HepG2 (cell line): Measurements from ENCODE around the gene CORO7. TPM values are rescaled to one million over a fixed set of nuclear protein-coding genes. Genes with fewer than 3 reads are reported as not detected.

ENCODE experiments used
- BRCA1 ChIP-seq: sonication (generic); formaldehyde crosslinking; IDR thresholded peaks from 2 replicates; pipeline ENCODE4 v1.4.0; 2020; ENCODE audit warnings: missing genetic modification reagents
- HMG20B ChIP-seq: conservative IDR thresholded peaks from 2 replicates; pipeline ENCODE4 v1.6.1; 2016; ENCODE audit warnings: missing genetic modification reagents, missing compliant biosample characterization
- KDM2A ChIP-seq: sonication (generic); formaldehyde crosslinking; IDR thresholded peaks from 2 replicates; pipeline ENCODE4 v1.4.0; 2020; ENCODE audit warnings: low read depth, missing genetic modification reagents, borderline replicate concordance
- PHF8 ChIP-seq: sonication (generic); formaldehyde crosslinking; IDR thresholded peaks from 2 replicates; pipeline ENCODE4 v1.5.0; 2020; ENCODE audit warnings: missing genetic modification reagents
- STAT5B ChIP-seq: sonication (generic); formaldehyde crosslinking; IDR thresholded peaks from 2 replicates; pipeline ENCODE4 v1.4.0; 2020; ENCODE audit warnings: missing genetic modification reagents
- ZFP37 ChIP-seq: sonication (generic); formaldehyde crosslinking; IDR thresholded peaks from 2 replicates; pipeline ENCODE4 v1.4.0; 2020; ENCODE audit warnings: missing genetic modification reagents, borderline replicate concordance
- ZNF207 ChIP-seq: fragments of 450-650 bp; IDR thresholded peaks from 2 replicates; pipeline ENCODE4 v1.6.1; 2016; ENCODE audit warnings: antibody characterized with exemption, borderline replicate concordance
- ZNF263 ChIP-seq: sonication (generic); formaldehyde crosslinking; IDR thresholded peaks from 2 replicates; pipeline ENCODE4 v1.4.0; 2020; ENCODE audit warnings: missing genetic modification reagents
- ZNF430 ChIP-seq: sonication (generic); formaldehyde crosslinking; IDR thresholded peaks from 2 replicates; pipeline ENCODE4 v1.9.0; 2021; ENCODE audit warnings: mild to moderate bottlenecking, missing genetic modification reagents
- ZNF670 ChIP-seq: sonication (generic); formaldehyde crosslinking; IDR thresholded peaks from 2 replicates; pipeline ENCODE4 v1.8.0; 2022; ENCODE audit warnings: mild to moderate bottlenecking, missing genetic modification reagents, borderline replicate concordance
- ZNF724P ChIP-seq: sonication (generic); formaldehyde crosslinking; IDR thresholded peaks from 2 replicates; pipeline ENCODE4 v1.8.0; 2022; ENCODE audit warnings: missing genetic modification reagents, borderline replicate concordance
- ZNF776 ChIP-seq: sonication (generic); formaldehyde crosslinking; IDR thresholded peaks from 2 replicates; pipeline ENCODE4 v1.4.0; 2020; ENCODE audit warnings: mild to moderate bottlenecking, missing genetic modification reagents
- polyA plus RNA-seq, 8 experiments: library from polyadenylated mRNA; depleted of rRNA in 3 of 8; stranded (reverse) in 7 of 8; unstranded in 1 of 8; fragments of >200 nt; fragmentation: Illumina TruSeq in 4 of 8; extraction: Trizol in 4 of 8; gene quantifications; 2 replicates each; pipeline versions ENCODE4 v1.2.1 to v1.2.3, GENCODE V29; 2011 to 2016; ENCODE audit warnings: low read depth in 4 of 8, missing spikeins in 1 of 8, mixed read lengths in 1 of 8; ENCODE audit not compliant: insufficient read depth in 1 of 8
- total RNA-seq, 5 experiments: library from RNA; depleted of rRNA; stranded (reverse); fragments of >200 nt; fragmentation: Illumina TruSeq; extraction: Trizol; gene quantifications; 2 replicates each; pipeline ENCODE4 v1.2.3, GENCODE V29; 2016; ENCODE audit warnings: low read depth in 1 of 5
- TF ChIP-seq, protein P1 (sequence below): sonication (generic); formaldehyde crosslinking; IDR thresholded peaks from 2 replicates; pipeline ENCODE4 v1.4.0; 2020; ENCODE audit warnings: mild to moderate bottlenecking, low read depth, missing genetic modification reagents
- TF ChIP-seq, protein P2 (sequence below): sonication (generic); formaldehyde crosslinking; IDR thresholded peaks from 2 replicates; pipeline ENCODE4 v1.5.1; 2020; ENCODE audit warnings: mild to moderate bottlenecking, missing genetic modification reagents, borderline replicate concordance
- TF ChIP-seq, protein P3 (sequence below), 2 experiments: sonication (generic) in 1 of 2; formaldehyde crosslinking in 1 of 2; IDR thresholded peaks; 2 replicates each; pipeline versions ENCODE4 v1.4.0 to v1.6.1; 2018 to 2020; ENCODE audit warnings: missing genetic modification reagents in 2 of 2, borderline replicate concordance in 1 of 2, low read depth in 1 of 2, mild to moderate bottlenecking in 1 of 2, missing biosample characterization in 1 of 2
- TF ChIP-seq, protein P4 (sequence below): sonication (generic); formaldehyde crosslinking; conservative IDR thresholded peaks from 2 replicates; pipeline ENCODE4 v1.8.0; 2022; ENCODE audit warnings: missing genetic modification reagents
- TF ChIP-seq, protein P5 (sequence below): sonication (generic); formaldehyde crosslinking; IDR thresholded peaks from 2 replicates; pipeline ENCODE4 v1.5.0; 2020; ENCODE audit warnings: missing genetic modification reagents
- TF ChIP-seq, protein P6 (sequence below): sonication (generic); formaldehyde crosslinking; IDR thresholded peaks from 2 replicates; pipeline ENCODE4 v1.8.1; 2023; ENCODE audit warnings: mild to moderate bottlenecking, missing genetic modification reagents
- TF ChIP-seq, protein P7 (sequence below): fragments of 450-650 bp; IDR thresholded peaks from 2 replicates; pipeline ENCODE4 v1.6.1; 2017; ENCODE audit warnings: mild to moderate bottlenecking

Gene CORO7
- total and polyA plus RNA-seq, 2 of the 13 experiments (the other 11 are each of a cell fraction or from before 2014, with no cell fraction given): 9.9 to 14.3 TPM

DNA sequence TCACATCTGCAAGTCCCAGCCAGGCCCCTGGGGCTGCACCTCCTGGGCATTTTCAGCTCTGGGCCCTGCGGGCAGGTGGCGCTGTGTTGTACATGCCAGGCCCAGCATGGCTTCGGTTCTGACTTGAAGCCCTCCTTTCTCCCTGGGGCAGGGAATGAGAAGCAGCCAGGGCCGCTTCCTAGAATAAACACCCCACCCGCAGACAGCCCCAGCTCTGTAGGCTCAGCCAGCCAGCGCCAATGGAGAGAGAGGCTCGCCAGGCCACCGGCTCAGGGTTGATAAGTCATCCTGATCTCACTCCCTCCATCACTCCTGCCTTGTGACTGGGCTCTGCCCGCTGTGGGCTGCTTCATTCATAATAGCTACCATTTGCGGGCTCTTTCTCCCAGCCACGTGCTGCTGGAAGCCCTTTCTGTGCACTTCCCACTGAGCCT, 106.5 kb downstream of the CORO7 start (continued):
- TF ChIP-seq, protein P1, sequence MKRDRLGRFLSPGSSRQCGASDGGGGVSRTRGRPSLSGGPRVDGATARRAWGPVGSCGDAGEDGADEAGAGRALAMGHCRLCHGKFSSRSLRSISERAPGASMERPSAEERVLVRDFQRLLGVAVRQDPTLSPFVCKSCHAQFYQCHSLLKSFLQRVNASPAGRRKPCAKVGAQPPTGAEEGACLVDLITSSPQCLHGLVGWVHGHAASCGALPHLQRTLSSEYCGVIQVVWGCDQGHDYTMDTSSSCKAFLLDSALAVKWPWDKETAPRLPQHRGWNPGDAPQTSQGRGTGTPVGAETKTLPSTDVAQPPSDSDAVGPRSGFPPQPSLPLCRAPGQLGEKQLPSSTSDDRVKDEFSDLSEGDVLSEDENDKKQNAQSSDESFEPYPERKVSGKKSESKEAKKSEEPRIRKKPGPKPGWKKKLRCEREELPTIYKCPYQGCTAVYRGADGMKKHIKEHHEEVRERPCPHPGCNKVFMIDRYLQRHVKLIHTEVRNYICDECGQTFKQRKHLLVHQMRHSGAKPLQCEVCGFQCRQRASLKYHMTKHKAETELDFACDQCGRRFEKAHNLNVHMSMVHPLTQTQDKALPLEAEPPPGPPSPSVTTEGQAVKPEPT (CRISPR knock-in tag): no peak
- peak; percentile 32; the same call in 1 of the 2 replicates for TF ChIP-seq PHF8 (CRISPR knock-in tag)
- no peak for TF ChIP-seq HMG20B
- peak; percentile 60 for TF ChIP-seq KDM2A (CRISPR knock-in tag)
- TF ChIP-seq ZNF670 (CRISPR knock-in tag): no peak
- TF ChIP-seq ZFP37 (CRISPR knock-in tag): no peak
- TF ChIP-seq ZNF263 (CRISPR knock-in tag): no peak
- TF ChIP-seq ZNF776 (CRISPR knock-in tag): no peak
- TF ChIP-seq, protein P2, sequence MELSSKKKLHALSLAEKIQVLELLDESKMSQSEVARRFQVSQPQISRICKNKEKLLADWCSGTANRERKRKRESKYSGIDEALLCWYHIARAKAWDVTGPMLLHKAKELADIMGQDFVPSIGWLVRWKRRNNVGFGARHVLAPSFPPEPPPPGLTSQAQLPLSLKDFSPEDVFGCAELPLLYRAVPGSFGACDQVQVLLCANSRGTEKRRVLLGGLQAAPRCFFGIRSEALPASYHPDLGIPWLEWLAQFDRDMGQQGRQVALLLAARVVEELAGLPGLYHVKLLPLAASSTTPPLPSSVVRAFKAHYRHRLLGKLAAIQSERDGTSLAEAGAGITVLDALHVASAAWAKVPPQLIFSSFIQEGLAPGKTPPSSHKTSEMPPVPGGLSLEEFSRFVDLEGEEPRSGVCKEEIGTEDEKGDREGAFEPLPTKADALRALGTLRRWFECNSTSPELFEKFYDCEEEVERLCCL (CRISPR knock-in tag): no peak
- TF ChIP-seq ZNF207: no peak
- TF ChIP-seq, protein P3, sequence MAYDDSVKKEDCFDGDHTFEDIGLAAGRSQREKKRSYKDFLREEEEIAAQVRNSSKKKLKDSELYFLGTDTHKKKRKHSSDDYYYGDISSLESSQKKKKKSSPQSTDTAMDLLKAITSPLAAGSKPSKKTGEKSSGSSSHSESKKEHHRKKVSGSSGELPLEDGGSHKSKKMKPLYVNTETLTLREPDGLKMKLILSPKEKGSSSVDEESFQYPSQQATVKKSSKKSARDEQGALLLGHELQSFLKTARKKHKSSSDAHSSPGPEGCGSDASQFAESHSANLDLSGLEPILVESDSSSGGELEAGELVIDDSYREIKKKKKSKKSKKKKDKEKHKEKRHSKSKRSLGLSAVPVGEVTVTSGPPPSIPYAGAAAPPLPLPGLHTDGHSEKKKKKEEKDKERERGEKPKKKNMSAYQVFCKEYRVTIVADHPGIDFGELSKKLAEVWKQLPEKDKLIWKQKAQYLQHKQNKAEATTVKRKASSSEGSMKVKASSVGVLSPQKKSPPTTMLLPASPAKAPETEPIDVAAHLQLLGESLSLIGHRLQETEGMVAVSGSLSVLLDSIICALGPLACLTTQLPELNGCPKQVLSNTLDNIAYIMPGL (CRISPR knock-in tag; IDR thresholded peaks at IDR 0.05; ENCODE audit: borderline replicate concordance in 1 of 2, low read depth in 1 of 2): peak; percentile 57 to 65; a peak in 2 of 4 replicates
- TF ChIP-seq, protein P4, sequence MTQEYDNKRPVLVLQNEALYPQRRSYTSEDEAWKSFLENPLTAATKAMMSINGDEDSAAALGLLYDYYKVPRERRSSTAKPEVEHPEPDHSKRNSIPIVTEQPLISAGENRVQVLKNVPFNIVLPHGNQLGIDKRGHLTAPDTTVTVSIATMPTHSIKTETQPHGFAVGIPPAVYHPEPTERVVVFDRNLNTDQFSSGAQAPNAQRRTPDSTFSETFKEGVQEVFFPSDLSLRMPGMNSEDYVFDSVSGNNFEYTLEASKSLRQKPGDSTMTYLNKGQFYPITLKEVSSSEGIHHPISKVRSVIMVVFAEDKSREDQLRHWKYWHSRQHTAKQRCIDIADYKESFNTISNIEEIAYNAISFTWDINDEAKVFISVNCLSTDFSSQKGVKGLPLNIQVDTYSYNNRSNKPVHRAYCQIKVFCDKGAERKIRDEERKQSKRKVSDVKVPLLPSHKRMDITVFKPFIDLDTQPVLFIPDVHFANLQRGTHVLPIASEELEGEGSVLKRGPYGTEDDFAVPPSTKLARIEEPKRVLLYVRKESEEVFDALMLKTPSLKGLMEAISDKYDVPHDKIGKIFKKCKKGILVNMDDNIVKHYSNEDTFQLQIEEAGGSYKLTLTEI (CRISPR knock-in tag): no peak
- TF ChIP-seq, protein P5, sequence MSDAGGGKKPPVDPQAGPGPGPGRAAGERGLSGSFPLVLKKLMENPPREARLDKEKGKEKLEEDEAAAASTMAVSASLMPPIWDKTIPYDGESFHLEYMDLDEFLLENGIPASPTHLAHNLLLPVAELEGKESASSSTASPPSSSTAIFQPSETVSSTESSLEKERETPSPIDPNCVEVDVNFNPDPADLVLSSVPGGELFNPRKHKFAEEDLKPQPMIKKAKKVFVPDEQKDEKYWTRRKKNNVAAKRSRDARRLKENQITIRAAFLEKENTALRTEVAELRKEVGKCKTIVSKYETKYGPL (CRISPR knock-in tag): no peak
- no peak for TF ChIP-seq ZNF724P (CRISPR knock-in tag)
- TF ChIP-seq, protein P6, sequence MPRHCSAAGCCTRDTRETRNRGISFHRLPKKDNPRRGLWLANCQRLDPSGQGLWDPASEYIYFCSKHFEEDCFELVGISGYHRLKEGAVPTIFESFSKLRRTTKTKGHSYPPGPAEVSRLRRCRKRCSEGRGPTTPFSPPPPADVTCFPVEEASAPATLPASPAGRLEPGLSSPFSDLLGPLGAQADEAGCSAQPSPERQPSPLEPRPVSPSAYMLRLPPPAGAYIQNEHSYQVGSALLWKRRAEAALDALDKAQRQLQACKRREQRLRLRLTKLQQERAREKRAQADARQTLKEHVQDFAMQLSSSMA (CRISPR knock-in tag): no peak
- TF ChIP-seq STAT5B (CRISPR knock-in tag): no peak
- no peak for TF ChIP-seq BRCA1 (CRISPR knock-in tag)
- TF ChIP-seq, protein P7, sequence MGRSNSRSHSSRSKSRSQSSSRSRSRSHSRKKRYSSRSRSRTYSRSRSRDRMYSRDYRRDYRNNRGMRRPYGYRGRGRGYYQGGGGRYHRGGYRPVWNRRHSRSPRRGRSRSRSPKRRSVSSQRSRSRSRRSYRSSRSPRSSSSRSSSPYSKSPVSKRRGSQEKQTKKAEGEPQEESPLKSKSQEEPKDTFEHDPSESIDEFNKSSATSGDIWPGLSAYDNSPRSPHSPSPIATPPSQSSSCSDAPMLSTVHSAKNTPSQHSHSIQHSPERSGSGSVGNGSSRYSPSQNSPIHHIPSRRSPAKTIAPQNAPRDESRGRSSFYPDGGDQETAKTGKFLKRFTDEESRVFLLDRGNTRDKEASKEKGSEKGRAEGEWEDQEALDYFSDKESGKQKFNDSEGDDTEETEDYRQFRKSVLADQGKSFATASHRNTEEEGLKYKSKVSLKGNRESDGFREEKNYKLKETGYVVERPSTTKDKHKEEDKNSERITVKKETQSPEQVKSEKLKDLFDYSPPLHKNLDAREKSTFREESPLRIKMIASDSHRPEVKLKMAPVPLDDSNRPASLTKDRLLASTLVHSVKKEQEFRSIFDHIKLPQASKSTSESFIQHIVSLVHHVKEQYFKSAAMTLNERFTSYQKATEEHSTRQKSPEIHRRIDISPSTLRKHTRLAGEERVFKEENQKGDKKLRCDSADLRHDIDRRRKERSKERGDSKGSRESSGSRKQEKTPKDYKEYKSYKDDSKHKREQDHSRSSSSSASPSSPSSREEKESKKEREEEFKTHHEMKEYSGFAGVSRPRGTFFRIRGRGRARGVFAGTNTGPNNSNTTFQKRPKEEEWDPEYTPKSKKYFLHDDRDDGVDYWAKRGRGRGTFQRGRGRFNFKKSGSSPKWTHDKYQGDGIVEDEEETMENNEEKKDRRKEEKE: no peak
- peak; percentile 27; the same call in 1 of the 2 replicates for TF ChIP-seq ZNF430 (CRISPR knock-in tag)
- TF ChIP-seq, all 625 proteins: peak for 68
